Activated CD8-positive, alpha-beta memory T cell treated with anti-CD3 and anti-CD28 coated beads for 1 hour (primary cell): ENCODE data around the gene NUMA1.

Experiments
- DNase-seq, 2 donors: peaks; one replicate each; pipeline ENCODE4 v3.0.0-alpha.2; 2020; ENCODE audit warnings: low read depth in 1 of 2; ENCODE audit errors: extremely low read depth in 1 of 2

The NUMA1 gene

GRCh38 chr11:72080326-72081183 lies at the start of gene NUMA1, which contains the start of gene LRRC51:
NUMA1 (minus strand) TSS chr11:72080542; CDS start chr11:72035943, 44,599 bp downstream.
LRRC51 (plus strand) TSS chr11:72080850; CDS start chr11:72089084, 8,234 bp downstream.
- DNase-seq, result peak; percentile 95 to 99

GRCh38 chr11:72129381-72129780 lies 49.0 kb upstream of the NUMA1 start:
- no peak for DNase-seq

- no peak for DNase-seq
These were observed 47.6 kb upstream of the NUMA1 start for GRCh38 chr11:72127923-72128322.

GRCh38 chr11:72125956-72126355 lies 45.6 kb upstream of the NUMA1 start:
- no peak for DNase-seq

- no peak for DNase-seq
These were observed 43.7 kb upstream of the NUMA1 start for GRCh38 chr11:72124046-72124445.

GRCh38 chr11:72123117-72123653 lies 42.8 kb upstream of the NUMA1 start:
- no peak for DNase-seq

GRCh38 chr11:72122607-72123006 lies 42.3 kb upstream of the NUMA1 start:
- no peak for DNase-seq

- DNase-seq, result no peak
These were observed 40.6 kb upstream of the NUMA1 start for GRCh38 chr11:72120930-72121329.

- no peak for DNase-seq
These were observed 38.9 kb upstream of the NUMA1 start for GRCh38 chr11:72119198-72119597.

GRCh38 chr11:72116019-72116755 lies 35.8 kb upstream of the NUMA1 start:
- no peak for DNase-seq

GRCh38 chr11:72114570-72114969 lies 34.2 kb upstream of the NUMA1 start:
- no peak for DNase-seq

- DNase-seq, result no peak
These were observed 32.9 kb upstream of the NUMA1 start for GRCh38 chr11:72112978-72113808.

- DNase-seq, result peak; percentile 94 to 99
These were observed 32.0 kb upstream of the NUMA1 start, which contains the start of gene ANAPC15 for GRCh38 chr11:72112143-72112977. ANAPC15 (minus strand) TSS chr11:72112695; CDS start chr11:72111276, 1,419 bp downstream.

GRCh38 chr11:72111300-72112142 lies 31.2 kb upstream of the NUMA1 start:
- no peak for DNase-seq

GRCh38 chr11:72105888-72106287 lies 25.5 kb upstream of the NUMA1 start, which contains the start of gene TOMT:
TOMT (plus strand) TSS chr11:72105924; CDS start chr11:72105952, 28 bp downstream.
- no peak for DNase-seq

GRCh38 chr11:72103754-72104167 lies 23.4 kb upstream of the NUMA1 start:
- no peak for DNase-seq

- peak; percentile 94 to 96 for DNase-seq
These were observed 22.8 kb upstream of the NUMA1 start, which contains the start of gene LAMTOR1 for GRCh38 chr11:72102946-72103753. LAMTOR1 (minus strand) TSS chr11:72103297; CDS start chr11:72103224, 73 bp downstream.

- no peak for DNase-seq
These were observed 22.2 kb upstream of the NUMA1 start for GRCh38 chr11:72102631-72102945.
